ENCODE data around the gene PTPN14. TPM values are rescaled to one million over a fixed set of nuclear protein-coding genes. Genes with fewer than 3 reads are reported as not detected.

Gene PTPN14
- total RNA-seq, 1 donor from 2014 or later, result 73.3 TPM

- no peak for DNase-seq
Measured at GRCh38 chr1:214474467-214474866, 76.9 kb downstream of the PTPN14 start.

GRCh38 chr1:214473862-214474261 is 77.5 kb downstream of the PTPN14 start:
- DNase-seq, result no peak

GRCh38 chr1:214473387-214473786 is 78.0 kb downstream of the PTPN14 start:
- DNase-seq, result no peak

- no peak for DNase-seq
Measured at GRCh38 chr1:214472364-214472763, 79.0 kb downstream of the PTPN14 start.

GRCh38 chr1:214471458-214471857 is 79.9 kb downstream of the PTPN14 start:
- DNase-seq, result no peak

- no peak for DNase-seq
Measured at GRCh38 chr1:214470132-214470531, 81.3 kb downstream of the PTPN14 start.

- DNase-seq, result no peak
Measured at GRCh38 chr1:214469290-214469689, 82.1 kb downstream of the PTPN14 start.

GRCh38 chr1:214467078-214467585 is 84.3 kb downstream of the PTPN14 start:
- no peak for DNase-seq

- DNase-seq, result no peak
Measured at GRCh38 chr1:214466403-214467077, 84.9 kb downstream of the PTPN14 start.

- no peak for DNase-seq
Measured at GRCh38 chr1:214464445-214465287, 86.7 kb downstream of the PTPN14 start.

GRCh38 chr1:214463596-214463995 is 87.8 kb downstream of the PTPN14 start:
- no peak for DNase-seq

GRCh38 chr1:214462882-214463281 is 88.5 kb downstream of the PTPN14 start:
- DNase-seq, result no peak

GRCh38 chr1:214461305-214461704 is 90.1 kb downstream of the PTPN14 start:
- no peak for DNase-seq

- DNase-seq, result peak; percentile 56
Measured at GRCh38 chr1:214460304-214460916, 91.0 kb downstream of the PTPN14 start.

GRCh38 chr1:214459895-214460294 is 91.5 kb downstream of the PTPN14 start:
- DNase-seq, result no peak

GRCh38 chr1:214458541-214458940 is 92.9 kb downstream of the PTPN14 start:
- DNase-seq, result peak; percentile 58

GRCh38 chr1:214455971-214456867 is 95.2 kb downstream of the PTPN14 start:
- no peak for DNase-seq

- DNase-seq, result no peak
Measured at GRCh38 chr1:214455479-214455878, 95.9 kb downstream of the PTPN14 start.

- DNase-seq, result peak; percentile 88
Measured at GRCh38 chr1:214454569-214455396, 96.6 kb downstream of the PTPN14 start.

- peak; percentile 70 for DNase-seq
Measured at GRCh38 chr1:214453109-214453722, 98.2 kb downstream of the PTPN14 start.

All from dermis blood vessel endothelial cell (primary cell).